Urinary bladder (tissue), 4 donors: ENCODE measurements around the gene GPBAR1. TPM values are rescaled to one million over a fixed set of nuclear protein-coding genes. Genes with fewer than 3 reads are reported as not detected.

Experiments used
- DNase-seq: peaks from one replicate; pipeline ENCODE4 v3.0.0-alpha.2; 2015; ENCODE audit errors: extremely low spot score
- H3K27ac ChIP-seq: one replicate; pipeline ENCODE4 v1.5.1; 2013; ENCODE audit warnings: low read depth, mild to moderate bottlenecking, moderate library complexity
- H3K36me3 ChIP-seq: one replicate; pipeline ENCODE4 v1.6.1; 2013; ENCODE audit warnings: mild to moderate bottlenecking, moderate library complexity; ENCODE audit not compliant: insufficient read depth
- H3K4me1 ChIP-seq: one replicate; pipeline ENCODE4 v1.6.1; 2013; ENCODE audit warnings: mild to moderate bottlenecking, moderate library complexity; ENCODE audit not compliant: insufficient read depth
- H3K4me3 ChIP-seq: one replicate; pipeline ENCODE4 v1.5.1; 2013; ENCODE audit warnings: low read depth, low read length
- WGBS: extraction: QIAGEN DNeasy Blood & Tissue Kit; methylation state at CpG from one replicate; pipeline ENCODE4 v1.1.7; 2013; 5-methylcytosine and 5-hydroxymethylcytosine counted together
- polyA plus RNA-seq: library from polyadenylated mRNA; stranded (reverse); fragments of 200-250 nt; gene quantifications from one replicate; pipeline ENCODE4 v1.2.3, GENCODE V29; 2013
- total RNA-seq: library from RNA; depleted of rRNA; stranded (reverse); fragments of >200 nt; gene quantifications from one replicate; pipeline ENCODE4 v1.2.3, GENCODE V29; 2014
- donor health status: healthy with polysubstance abuse.
- donor health status: healthy.

The GPBAR1 gene
- total and polyA plus RNA-seq, 2 donors, result 1.6 to 19.3 TPM

GRCh38 chr2:218292048-218293014, 31.5 kb downstream of the GPBAR1 start, which contains the start of gene TMBIM1:
Gene TMBIM1 (minus strand): TSS chr2:218292503. CDS start chr2:218282141, 10,362 bp downstream.
- Histone ChIP-seq H3K4me3 (peak within 1 kb of the TSS; percentile 75), H3K4me1 (peaks cover 2% of the 10 kb centered on the region), H3K27ac (peak within 1 kb of the TSS; percentile 99), H3K36me3 (no peaks in the 10 kb centered on the region)
- no peak for DNase-seq
- 4% methylated on average over 63 of the region's 63 CpGs for WGBS

GRCh38 chr2:218293715-218294429, 33.1 kb downstream of the GPBAR1 start:
- Histone ChIP-seq H3K4me3 (no peak overlapping the region), H3K27ac (no peak overlapping the region), H3K36me3 (no peaks in the 10 kb centered on the region), H3K4me1 (peaks cover 2% of the 10 kb centered on the region)
- DNase-seq, result no peak
- 63% methylated on average over 5 of the region's 5 CpGs for WGBS

DNA sequence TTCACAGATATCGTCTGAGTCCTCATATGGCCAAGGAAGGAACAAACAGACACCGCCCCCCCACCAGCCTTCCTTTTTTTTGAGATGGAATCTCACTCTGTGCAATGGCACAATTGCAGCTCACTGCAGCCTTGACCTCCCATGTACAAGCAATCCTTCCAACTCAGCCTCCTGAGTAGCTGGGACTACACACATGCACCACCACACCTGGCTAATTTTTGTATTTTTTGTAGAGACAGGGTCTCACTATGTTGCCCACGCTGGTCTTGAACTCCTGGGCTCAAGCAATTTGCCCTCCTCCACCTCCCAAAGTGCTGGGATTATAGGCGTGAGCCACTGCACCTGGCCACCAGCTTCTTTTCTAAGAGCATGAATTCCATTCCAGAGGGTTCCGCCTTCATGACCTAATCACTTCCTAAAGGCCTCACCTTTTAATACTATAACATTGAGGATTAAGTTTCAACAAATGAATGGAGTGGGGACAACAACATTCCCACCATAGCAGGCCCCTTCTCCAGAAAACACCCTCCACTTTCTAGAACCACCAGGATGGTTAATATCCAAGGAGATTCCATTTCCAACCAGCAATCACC, 33.7 kb downstream of the GPBAR1 start:
- no peak overlapping the region for H3K4me3 ChIP-seq

DNA sequence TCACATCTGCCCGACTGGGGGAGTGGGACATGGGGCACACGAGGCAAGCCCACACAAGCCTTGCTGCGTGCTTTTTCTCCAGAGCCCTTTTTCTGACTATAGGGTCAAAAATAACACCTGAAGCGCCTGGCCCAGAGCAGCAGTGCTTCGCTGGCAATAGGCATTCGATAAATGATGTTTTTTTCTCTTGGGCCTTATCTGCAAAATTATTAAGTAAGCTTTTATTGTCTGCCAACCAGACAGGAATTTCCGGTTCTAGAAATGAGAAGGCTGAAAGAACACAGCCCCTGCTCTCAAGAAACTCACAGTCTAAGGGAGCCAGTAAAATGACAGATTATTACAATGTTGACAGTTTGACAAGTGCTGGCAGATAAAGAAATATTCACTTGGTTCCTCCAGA, 34.2 kb downstream of the GPBAR1 start:
- DNase-seq, result no peak
- Histone ChIP-seq H3K36me3 (no peaks in the 10 kb centered on the region), H3K4me3 (no peak overlapping the region), H3K27ac (peak overlapping the region; percentile 78), H3K4me1 (peaks cover 2% of the 10 kb centered on the region)
- 74% methylated on average over 7 of the region's 7 CpGs for WGBS

More for the DNA sequence above, 33.7 kb downstream of the GPBAR1 start:
- H3K36me3 ChIP-seq, result no peaks in the 10 kb centered on the region
- WGBS, result 86% methylated on average over 5 of the region's 5 CpGs
- no peak for DNase-seq
- peak overlapping the region; percentile 53 for H3K27ac ChIP-seq
- peaks cover 2% of the 10 kb centered on the region for H3K4me1 ChIP-seq

DNA sequence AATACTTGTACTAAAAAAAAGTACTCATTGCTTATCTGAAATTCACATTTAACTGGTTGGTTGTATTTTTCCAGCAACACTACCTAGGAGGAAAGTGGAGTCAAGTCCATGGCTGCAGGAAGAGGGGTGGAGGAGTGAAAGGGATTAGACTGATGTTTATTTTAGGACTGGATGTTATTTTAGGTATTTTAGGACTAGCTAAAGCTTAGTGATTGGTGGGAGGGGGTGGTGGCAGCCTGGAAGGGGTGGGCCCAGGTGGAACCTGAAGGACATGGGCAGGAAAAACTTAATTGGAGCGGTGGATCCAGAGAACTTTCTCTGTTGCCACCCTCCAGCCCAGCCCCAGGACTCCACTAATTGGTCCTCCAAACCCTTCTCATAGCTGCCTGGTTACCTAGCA, 35.4 kb downstream of the GPBAR1 start:
- 81% methylated on average over 1 of the region's 1 CpG for WGBS
- Histone ChIP-seq H3K4me1 (no peaks in the 10 kb centered on the region), H3K27ac (no peak overlapping the region)

GRCh38 chr2:218296847-218297246, 36.0 kb downstream of the GPBAR1 start:
- no peak for DNase-seq
- Histone ChIP-seq H3K36me3 (no peaks in the 10 kb centered on the region), H3K4me3 (no peak overlapping the region), H3K27ac (peak overlapping the region; percentile 64), H3K4me1 (no peaks in the 10 kb centered on the region)
- 88% methylated on average over 7 of the region's 7 CpGs for WGBS

More for the DNA sequence above, 35.4 kb downstream of the GPBAR1 start:
- DNase-seq, result no peak
- Histone ChIP-seq H3K36me3 (no peaks in the 10 kb centered on the region), H3K4me3 (no peak overlapping the region)

DNA sequence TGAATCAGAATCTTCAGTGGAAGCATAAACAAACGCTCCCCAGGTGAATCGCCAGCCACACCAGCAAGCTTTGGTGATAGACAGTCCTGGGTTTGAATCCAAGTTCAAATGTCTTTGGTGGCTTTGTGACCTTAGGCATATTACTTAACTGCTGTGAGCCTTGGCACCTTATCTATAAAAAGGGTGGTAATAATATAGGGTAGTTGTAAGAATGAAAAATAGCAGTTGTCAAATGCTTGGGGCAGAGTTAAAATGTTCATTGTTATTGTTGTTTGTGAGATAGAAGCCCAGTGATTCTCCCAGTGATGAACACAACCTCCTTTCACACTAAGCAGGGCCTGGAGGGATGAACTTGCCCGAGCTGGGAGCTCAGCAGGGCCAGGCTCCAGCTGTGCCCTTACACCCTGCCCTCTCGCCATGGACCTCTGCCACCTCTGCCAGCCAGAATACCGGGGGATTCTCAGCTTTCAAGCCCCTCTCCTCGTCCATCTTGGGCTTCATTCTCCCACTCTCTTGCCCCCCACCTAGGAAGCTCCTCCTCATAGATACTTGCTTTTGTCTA, 37.6 kb downstream of the GPBAR1 start:
- DNase-seq, result no peak
- no peaks in the 10 kb centered on the region for H3K4me1 ChIP-seq

DNA sequence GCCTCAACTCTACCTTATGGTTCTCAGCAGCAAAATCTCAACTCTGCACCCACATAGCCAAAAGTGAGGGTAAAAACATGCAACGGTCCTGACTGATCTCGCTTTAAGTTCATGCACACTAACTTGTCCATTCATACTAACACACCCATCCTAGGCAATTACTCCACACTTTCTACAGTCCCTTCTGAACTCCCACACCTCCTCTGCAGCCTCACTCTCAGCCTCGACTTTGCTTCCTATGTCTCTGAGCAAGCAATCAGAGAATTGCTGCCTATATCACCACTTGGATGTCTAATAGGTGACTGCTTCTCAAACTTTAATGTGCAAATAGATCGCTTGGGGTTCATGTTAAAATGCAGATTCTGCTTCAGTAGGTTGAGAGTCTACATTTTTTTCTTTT, 39.3 kb downstream of the GPBAR1 start:
- WGBS, result 82% methylated on average over 4 of the region's 4 CpGs
- H3K4me1 ChIP-seq, result no peaks in the 10 kb centered on the region
- no peak overlapping the region for H3K27ac ChIP-seq
- H3K36me3 ChIP-seq, result no peaks in the 10 kb centered on the region
- H3K4me3 ChIP-seq, result no peak overlapping the region
- no peak for DNase-seq

More for the DNA sequence above, 37.6 kb downstream of the GPBAR1 start:
- H3K36me3 ChIP-seq, result no peaks in the 10 kb centered on the region
- peak overlapping the region; percentile 71 for H3K27ac ChIP-seq
- WGBS, result 80% methylated on average over 6 of the region's 6 CpGs
- no peak overlapping the region for H3K4me3 ChIP-seq

DNA sequence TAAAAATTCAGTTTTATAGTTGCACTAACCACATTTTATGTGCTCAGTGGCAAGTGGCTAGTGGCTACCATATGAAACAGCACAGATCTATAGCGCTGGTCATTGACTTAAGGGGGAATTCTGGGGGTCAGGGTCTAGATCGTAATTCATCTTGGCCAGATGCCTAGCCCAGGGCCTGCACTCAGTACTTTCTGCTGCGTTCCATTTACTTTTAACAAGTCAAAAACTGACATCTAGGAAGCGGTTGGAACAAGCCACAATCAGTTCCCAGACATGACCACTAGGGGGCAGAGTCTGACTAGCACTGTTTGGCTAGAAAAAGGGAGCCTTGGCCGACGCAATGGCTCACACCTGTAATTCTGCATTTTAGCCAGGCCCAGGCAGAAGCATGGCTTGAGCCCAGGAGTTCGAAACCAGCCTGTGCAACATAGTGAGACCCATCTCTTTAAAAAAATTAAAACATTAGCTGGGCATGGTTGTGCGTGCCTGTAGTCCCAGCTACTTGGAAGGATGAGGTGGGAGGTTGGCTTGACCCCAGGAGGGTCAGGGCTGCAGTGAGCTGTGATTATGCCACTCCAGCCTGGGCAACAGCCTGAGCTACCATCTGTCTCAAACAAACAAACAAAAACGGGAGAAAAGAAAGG, 40.5 kb downstream of the GPBAR1 start:
- Histone ChIP-seq H3K27ac (no peak overlapping the region), H3K36me3 (no peaks in the 10 kb centered on the region), H3K4me3 (no peak overlapping the region), H3K4me1 (no peaks in the 10 kb centered on the region)
- WGBS, result 9% methylated on average over 9 of the region's 9 CpGs
- no peak for DNase-seq

- WGBS, result 76% methylated on average over 5 of the region's 5 CpGs
- Histone ChIP-seq H3K27ac (no peak overlapping the region), H3K4me3 (no peak overlapping the region), H3K36me3 (no peaks in the 10 kb centered on the region), H3K4me1 (no peaks in the 10 kb centered on the region)
- no peak for DNase-seq
These were observed 44.6 kb downstream of the GPBAR1 start for GRCh38 chr2:218305383-218305782.

DNA sequence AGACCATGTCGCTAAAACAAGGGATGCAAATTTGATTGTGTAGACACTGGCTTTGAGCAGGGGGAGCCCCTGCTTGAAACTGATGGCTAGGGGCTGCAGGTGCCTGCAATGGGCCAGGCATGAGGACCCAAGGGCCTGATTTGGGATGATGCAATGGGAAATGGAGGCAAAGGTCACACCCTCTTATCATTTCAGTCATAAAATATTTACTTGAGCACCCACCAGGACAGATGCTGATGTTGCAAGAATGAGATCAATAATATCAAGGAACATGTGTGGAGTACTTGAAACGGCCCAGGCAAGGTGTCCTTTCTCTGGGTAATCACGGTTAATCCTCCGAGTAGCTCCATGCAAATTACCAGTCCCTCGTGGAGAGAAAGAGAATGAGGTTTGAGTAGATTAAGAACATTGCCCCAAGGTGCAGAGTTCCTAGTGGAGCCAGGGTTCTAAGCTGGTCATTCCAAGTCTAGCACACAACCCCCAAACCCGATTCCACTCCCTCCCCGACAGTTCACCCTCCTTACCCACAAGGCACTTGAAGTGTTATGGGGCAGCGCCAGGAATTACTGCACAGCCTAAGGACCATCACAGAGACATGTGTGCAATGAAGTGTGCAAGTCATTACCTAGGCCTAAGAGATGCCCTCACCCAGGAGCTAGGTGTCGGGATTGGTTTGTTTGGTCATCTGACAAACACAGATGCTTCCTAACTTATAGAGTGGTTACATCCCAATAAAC, 45.5 kb downstream of the GPBAR1 start:
- DNase-seq, result no peak
- H3K4me3 ChIP-seq, result no peak overlapping the region
- H3K4me1 ChIP-seq, result no peaks in the 10 kb centered on the region
- H3K36me3 ChIP-seq, result no peaks in the 10 kb centered on the region
- WGBS, result 90% methylated on average over 9 of the region's 9 CpGs
- H3K27ac ChIP-seq, result no peak overlapping the region

DNA sequence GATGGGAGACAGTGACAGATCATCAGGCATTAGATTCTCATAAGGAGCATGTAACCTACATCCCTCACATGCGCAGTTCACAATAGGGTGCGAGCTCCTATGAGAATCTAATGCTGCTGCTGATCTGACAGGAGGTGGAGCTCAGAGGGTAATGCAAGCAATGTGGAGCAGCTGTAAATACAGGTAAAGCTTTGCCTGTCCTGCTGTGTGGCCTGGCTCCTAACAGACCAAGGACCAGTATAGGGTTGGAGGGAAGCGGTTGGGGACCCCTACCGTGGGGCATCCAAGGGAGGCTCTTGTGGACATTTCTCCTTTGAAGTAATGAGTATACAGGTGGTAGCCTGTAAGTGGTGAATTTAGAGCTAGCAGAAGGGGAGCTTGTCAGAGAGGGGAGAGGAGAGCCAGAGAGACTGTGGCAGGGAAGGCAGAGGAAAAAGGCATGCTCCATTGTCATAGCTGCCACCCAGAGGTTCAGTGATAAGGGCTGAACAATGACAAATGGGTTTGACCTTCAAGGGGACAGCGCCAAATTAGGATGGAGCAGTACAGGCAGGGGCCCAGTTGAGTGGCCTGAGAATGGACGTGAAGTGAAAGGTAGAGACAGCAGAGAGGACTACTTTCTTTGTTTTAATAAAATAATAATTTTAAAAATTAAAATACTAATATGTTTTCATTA, 46.7 kb downstream of the GPBAR1 start:
- WGBS, result 96% methylated on average over 6 of the region's 6 CpGs
- Histone ChIP-seq H3K36me3 (no peaks in the 10 kb centered on the region), H3K27ac (no peak overlapping the region), H3K4me1 (no peaks in the 10 kb centered on the region), H3K4me3 (no peak overlapping the region)
- DNase-seq, result no peak
